Epidermal melanocyte (primary cell): ENCODE data around the gene CA10.

Experiments used
- DNase-seq: peaks from one replicate; pipeline ENCODE4 v3.0.0; 2011; ENCODE audit warnings: low spot score; ENCODE audit not compliant: insufficient read length

CA10 gene

GRCh38 chr17:51610155-51610554, 548.4 kb downstream of the CA10 start:
- DNase-seq: no peak

- no peak for DNase-seq
Observed at GRCh38 chr17:51608251-51608933, 550.1 kb downstream of the CA10 start.

- no peak for DNase-seq
Observed at GRCh38 chr17:51607512-51607911, 551.0 kb downstream of the CA10 start.

GRCh38 chr17:51604299-51605020, 554.1 kb downstream of the CA10 start:
- DNase-seq: no peak

- DNase-seq: no peak
Observed at GRCh38 chr17:51601622-51602261, 556.8 kb downstream of the CA10 start.

- no peak for DNase-seq
Observed at GRCh38 chr17:51598824-51599223, 559.7 kb downstream of the CA10 start.

- no peak for DNase-seq
Observed at GRCh38 chr17:51597345-51597744, 561.2 kb downstream of the CA10 start.

GRCh38 chr17:51595826-51596398, 562.6 kb downstream of the CA10 start:
- no peak for DNase-seq

- DNase-seq: no peak
Observed at GRCh38 chr17:51590071-51590656, 568.4 kb downstream of the CA10 start.

- no peak for DNase-seq
Observed at GRCh38 chr17:51588063-51588462, 570.5 kb downstream of the CA10 start.

- DNase-seq: no peak
Observed at GRCh38 chr17:51587516-51587915, 571.0 kb downstream of the CA10 start.

GRCh38 chr17:51585514-51586104, 572.9 kb downstream of the CA10 start:
- no peak for DNase-seq

- DNase-seq: no peak
Observed at GRCh38 chr17:51580869-51581268, 577.6 kb downstream of the CA10 start.
